ENCODE results near the gene TEAD1. TPM values are rescaled to one million over a fixed set of nuclear protein-coding genes. Genes with fewer than 3 reads are reported as not detected.

Gene TEAD1
- total RNA-seq, 1 experiment from 2014 or later = 106 TPM

DNA sequence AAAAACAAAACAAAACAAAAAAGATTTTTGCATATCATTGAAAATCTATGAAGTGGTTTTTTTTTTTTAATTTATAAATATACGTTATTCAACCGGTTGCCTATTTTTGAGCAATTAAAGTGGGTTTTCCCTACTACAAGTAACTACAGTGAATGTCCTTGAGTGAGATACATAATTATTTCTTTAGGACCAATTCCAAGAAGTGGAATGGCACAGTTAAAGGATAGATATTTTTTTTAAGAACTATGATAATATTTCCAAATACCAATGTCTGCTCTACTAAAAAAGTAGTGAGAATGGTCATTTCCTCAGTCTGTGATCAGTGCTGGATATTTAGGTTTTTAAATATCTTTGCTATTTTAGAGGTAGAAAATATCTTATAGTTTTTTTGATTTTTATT is 118.8 kb downstream of the TEAD1 start:
- Histone ChIP-seq H3K9me2 (ENCODE audit: insufficient read depth) (no peaks in the 10 kb centered on the region), H3K79me2 (ENCODE audit: low read depth) (peaks cover 61% of the 10 kb centered on the region), H4K20me1 (ENCODE audit: insufficient read depth) (no peaks in the 10 kb centered on the region; the same call in 1 of the 2 replicates), H2AFZ (no peak overlapping the region), H3K4me1 (replicated peaks; ENCODE audit: insufficient read depth) (peaks cover 18% of the 10 kb centered on the region; the same call in 1 of the 2 replicates), H3K4me2 (no peak overlapping the region), H3K9me3 (ENCODE audit: insufficient read depth, low read depth) (no peaks in the 10 kb centered on the region), H3F3A (ENCODE audit: insufficient read depth, low read depth) (peaks cover 6% of the 10 kb centered on the region; the same call in 1 of the 2 replicates), H3K36me3 (ENCODE audit: low read depth) (0 out of 2 replicates have a peak, but pooled peaks cover 3% of the 10 kb centered on the region), H3K27ac (no peak overlapping the region), H3K4me3 (no peak overlapping the region), H3K27me3 (ENCODE audit: insufficient read depth, low read depth) (no peaks in the 10 kb centered on the region)
- DNase-seq = no peak
- no TSS peak for BruUV-seq (replicated peaks)
- TF ChIP-seq, protein P1, sequence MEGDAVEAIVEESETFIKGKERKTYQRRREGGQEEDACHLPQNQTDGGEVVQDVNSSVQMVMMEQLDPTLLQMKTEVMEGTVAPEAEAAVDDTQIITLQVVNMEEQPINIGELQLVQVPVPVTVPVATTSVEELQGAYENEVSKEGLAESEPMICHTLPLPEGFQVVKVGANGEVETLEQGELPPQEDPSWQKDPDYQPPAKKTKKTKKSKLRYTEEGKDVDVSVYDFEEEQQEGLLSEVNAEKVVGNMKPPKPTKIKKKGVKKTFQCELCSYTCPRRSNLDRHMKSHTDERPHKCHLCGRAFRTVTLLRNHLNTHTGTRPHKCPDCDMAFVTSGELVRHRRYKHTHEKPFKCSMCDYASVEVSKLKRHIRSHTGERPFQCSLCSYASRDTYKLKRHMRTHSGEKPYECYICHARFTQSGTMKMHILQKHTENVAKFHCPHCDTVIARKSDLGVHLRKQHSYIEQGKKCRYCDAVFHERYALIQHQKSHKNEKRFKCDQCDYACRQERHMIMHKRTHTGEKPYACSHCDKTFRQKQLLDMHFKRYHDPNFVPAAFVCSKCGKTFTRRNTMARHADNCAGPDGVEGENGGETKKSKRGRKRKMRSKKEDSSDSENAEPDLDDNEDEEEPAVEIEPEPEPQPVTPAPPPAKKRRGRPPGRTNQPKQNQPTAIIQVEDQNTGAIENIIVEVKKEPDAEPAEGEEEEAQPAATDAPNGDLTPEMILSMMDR (conservative IDR thresholded peaks at IDR 0.05) = no peak
- intact Hi-C loops (cut with micrococcal nuclease; ENCODE audit: unreplicated experiment) = no loop called here
- POLR2A ChIA-PET (ENCODE audit: unreplicated experiment) = interaction anchor here (0.7 kb wide), 1 partner anchor 546 kb away, joined by 4 read pairs; no protein-coding TSS in a partner anchor
- CTCF ChIA-PET = interaction anchor here (1.0 kb wide), 1 partner anchor 462 kb away, joined by 3 read pairs; no protein-coding TSS in a partner anchor

DNA sequence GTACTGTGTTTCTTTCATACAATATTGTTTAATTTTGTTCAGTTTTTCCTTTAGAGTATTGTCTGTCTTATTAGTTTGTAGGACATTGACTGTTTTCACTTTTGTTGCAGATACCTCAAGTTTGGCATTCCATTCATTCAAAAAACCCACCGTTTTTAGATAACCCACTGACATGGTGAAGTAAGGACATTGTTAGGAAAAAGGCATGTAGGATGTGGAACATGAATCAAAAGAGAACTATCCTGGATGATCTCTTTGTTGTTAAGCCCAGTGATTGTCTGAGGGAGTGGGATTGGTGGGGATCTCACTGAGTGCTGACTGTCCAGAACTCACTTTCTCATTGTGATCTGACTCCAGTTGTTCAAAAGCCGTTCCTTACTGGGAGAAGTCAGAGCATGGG is 119.3 kb downstream of the TEAD1 start:
- TF ChIP-seq, protein P1 (conservative IDR thresholded peaks at IDR 0.05) = no peak
- TF ChIP-seq EZH2 (IDR thresholded peaks at IDR 0.05; ENCODE audit: low read depth) = no peak
- Histone ChIP-seq H3K4me3 (no peak overlapping the region), H3K9me3 (ENCODE audit: insufficient read depth, low read depth) (no peaks in the 10 kb centered on the region), H3K27ac (no peak overlapping the region), H3K79me2 (ENCODE audit: low read depth) (peaks cover 63% of the 10 kb centered on the region), H3K36me3 (ENCODE audit: low read depth) (0 out of 2 replicates have a peak, but pooled peaks cover 3% of the 10 kb centered on the region), H3K4me2 (no peak overlapping the region), H3F3A (ENCODE audit: insufficient read depth, low read depth) (peaks cover 6% of the 10 kb centered on the region; the same call in 1 of the 2 replicates), H3K27me3 (ENCODE audit: insufficient read depth, low read depth) (no peaks in the 10 kb centered on the region), H3K9me2 (ENCODE audit: insufficient read depth) (no peaks in the 10 kb centered on the region), H3K4me1 (replicated peaks; ENCODE audit: insufficient read depth) (peaks cover 22% of the 10 kb centered on the region), H4K20me1 (ENCODE audit: insufficient read depth) (no peaks in the 10 kb centered on the region; the same call in 1 of the 2 replicates), H2AFZ (no peak overlapping the region)
- ChIA-PET CTCF (interaction anchor here (1.0 kb wide), 1 partner anchor 463 kb away, joined by 3 read pairs; no protein-coding TSS in a partner anchor), POLR2A (ENCODE audit: unreplicated experiment) (interaction anchor here (0.7 kb wide), 1 partner anchor 545 kb away, joined by 4 read pairs; no protein-coding TSS in a partner anchor)
- no TSS peak for BruUV-seq (replicated peaks)
- intact Hi-C loops (cut with micrococcal nuclease; ENCODE audit: unreplicated experiment) = no loop called here
- DNase-seq = no peak

DNA sequence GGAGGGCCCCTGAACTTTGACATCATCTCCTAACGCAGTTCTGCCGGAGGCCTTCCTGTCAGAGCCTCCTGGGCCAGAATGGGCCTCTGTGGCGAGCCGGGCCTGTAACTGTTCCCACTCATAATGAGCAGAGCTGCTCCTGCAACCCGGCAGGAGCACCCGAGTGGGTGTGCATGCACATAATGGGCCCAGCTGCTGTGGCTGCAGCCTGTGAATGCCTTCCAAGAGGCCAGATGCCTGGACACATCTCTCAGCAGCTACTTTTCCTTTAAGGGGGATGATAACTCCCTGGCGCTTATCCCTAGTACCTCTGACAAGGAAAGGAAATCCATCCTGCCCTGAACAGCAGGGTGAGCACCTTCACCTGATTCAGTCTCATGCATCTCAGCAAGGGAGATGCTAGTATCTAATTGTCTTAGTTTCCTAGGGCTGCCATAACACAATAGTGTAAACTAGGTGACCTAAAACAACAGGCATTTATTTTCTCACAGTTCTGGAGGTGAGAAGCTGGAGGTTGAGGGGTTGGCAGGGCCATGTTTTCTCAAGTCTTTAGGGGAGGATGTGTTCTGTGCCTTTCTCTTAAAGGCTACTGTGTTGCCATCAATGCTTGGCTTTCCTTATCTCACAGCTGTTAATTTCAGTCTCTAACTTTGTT is 120.5 kb downstream of the TEAD1 start:
- DNase-seq = no peak
- Histone ChIP-seq H3F3A (ENCODE audit: insufficient read depth, low read depth) (peaks cover 17% of the 10 kb centered on the region), H3K4me3 (no peak overlapping the region), H3K27me3 (ENCODE audit: insufficient read depth, low read depth) (no peaks in the 10 kb centered on the region), H3K4me2 (no peak overlapping the region), H3K27ac (no peak overlapping the region), H3K9me3 (ENCODE audit: insufficient read depth, low read depth) (no peaks in the 10 kb centered on the region), H3K4me1 (replicated peaks; ENCODE audit: insufficient read depth) (peaks cover 34% of the 10 kb centered on the region), H3K36me3 (ENCODE audit: low read depth) (0 out of 2 replicates have a peak, but pooled peaks cover 3% of the 10 kb centered on the region), H4K20me1 (ENCODE audit: insufficient read depth) (no peaks in the 10 kb centered on the region; the same call in 1 of the 2 replicates), H3K79me2 (ENCODE audit: low read depth) (peaks cover 61% of the 10 kb centered on the region), H2AFZ (no peak overlapping the region), H3K9me2 (ENCODE audit: insufficient read depth) (no peaks in the 10 kb centered on the region)
- BruUV-seq (replicated peaks) = no TSS peak
- CTCF ChIA-PET = no interaction called here
- TF ChIP-seq, protein P1 (conservative IDR thresholded peaks at IDR 0.05) = no peak
- TF ChIP-seq EZH2 (IDR thresholded peaks at IDR 0.05; ENCODE audit: low read depth) = no peak
- intact Hi-C loops (cut with micrococcal nuclease; ENCODE audit: unreplicated experiment) = no loop called here
- POLR2A ChIA-PET (ENCODE audit: unreplicated experiment) = no interaction called here
